Mesendoderm (in vitro differentiated cells): ENCODE results near the gene MROH8.

Experiments used
- DNase-seq: peaks from one replicate; pipeline ENCODE4 v3.0.0; 2013
- H2AK5ac ChIP-seq: 2 replicates; pipeline ENCODE4 v1.6.1; 2013; ENCODE audit warnings: low read length, inconsistent platforms
- H2BK120ac ChIP-seq: 2 replicates; pipeline ENCODE4 v1.6.1; 2013; ENCODE audit warnings: low read depth, mild to moderate bottlenecking, low read length, moderate library complexity, mixed read lengths
- H2BK15ac ChIP-seq: replicated peaks from 2 replicates; pipeline ENCODE4 v1.6.1; 2013; ENCODE audit warnings: low read depth, mild to moderate bottlenecking, moderate library complexity
- H2BK5ac ChIP-seq: 2 replicates; pipeline ENCODE4 v1.6.1; 2013; ENCODE audit warnings: low read length, inconsistent platforms
- H3K18ac ChIP-seq: 2 replicates; pipeline ENCODE4 v1.6.1; 2013; ENCODE audit warnings: mild to moderate bottlenecking, low read length, mixed read lengths
- H3K23ac ChIP-seq: one replicate; pipeline ENCODE4 v1.6.1; 2013; ENCODE audit warnings: low read length
- H3K27ac ChIP-seq: 2 replicates; pipeline ENCODE4 v1.5.1; 2013; ENCODE audit warnings: low read depth, mild to moderate bottlenecking, inconsistent platforms, low read length, moderate library complexity
- H3K27me3 ChIP-seq: 2 replicates; pipeline ENCODE4 v1.6.1; 2013; ENCODE audit warnings: low read length, control low read depth, mild to moderate bottlenecking, inconsistent platforms; ENCODE audit not compliant: insufficient read depth, poor library complexity
- H3K36me3 ChIP-seq: 2 replicates; pipeline ENCODE4 v1.6.1; 2013; ENCODE audit warnings: low read length, inconsistent platforms; ENCODE audit not compliant: control insufficient read depth, insufficient read depth
- H3K4ac ChIP-seq: one replicate; pipeline ENCODE4 v1.6.1; 2013; ENCODE audit warnings: low read depth, mild to moderate bottlenecking, low read length, moderate library complexity
- H3K4me1 ChIP-seq: 2 replicates; pipeline ENCODE4 v1.6.1; 2013; ENCODE audit warnings: low read depth, low read length, inconsistent platforms; ENCODE audit not compliant: control insufficient read depth
- H3K4me2 ChIP-seq: 2 replicates; pipeline ENCODE4 v1.6.1; 2013; ENCODE audit warnings: low read length
- H3K4me3 ChIP-seq: 2 replicates; pipeline ENCODE4 v1.5.1; 2013; ENCODE audit warnings: mild to moderate bottlenecking, low read length
- H3K56ac ChIP-seq: one replicate; pipeline ENCODE4 v1.6.1; 2013; ENCODE audit warnings: low read length
- H3K79me1 ChIP-seq: 2 replicates; pipeline ENCODE4 v1.6.1; 2013; ENCODE audit warnings: low read length, inconsistent platforms
- H3K79me2 ChIP-seq: 2 replicates; pipeline ENCODE4 v1.6.1; 2013; ENCODE audit warnings: mild to moderate bottlenecking, low read length; ENCODE audit not compliant: control insufficient read depth, insufficient read depth
- H3K9ac ChIP-seq: 2 replicates; pipeline ENCODE4 v1.6.1; 2013; ENCODE audit warnings: low read length, inconsistent platforms
- H4K5ac ChIP-seq: one replicate; pipeline ENCODE4 v1.6.1; 2013; ENCODE audit warnings: low read length
- H4K8ac ChIP-seq: one replicate; pipeline ENCODE4 v1.6.1; 2013; ENCODE audit warnings: low read depth, mild to moderate bottlenecking, control low read depth, low read length, moderate library complexity
- WGBS: extraction: QIAGEN DNeasy Blood & Tissue Kit; methylation state at CpG from one replicate; pipeline ENCODE4 v1.1.7; 2013; ENCODE audit warnings: low lambda C conversion rate, missing lambda C conversion rate; ENCODE audit not compliant: insufficient coverage; ENCODE audit errors: extremely low coverage; 5-methylcytosine and 5-hydroxymethylcytosine counted together

The MROH8 gene

DNA sequence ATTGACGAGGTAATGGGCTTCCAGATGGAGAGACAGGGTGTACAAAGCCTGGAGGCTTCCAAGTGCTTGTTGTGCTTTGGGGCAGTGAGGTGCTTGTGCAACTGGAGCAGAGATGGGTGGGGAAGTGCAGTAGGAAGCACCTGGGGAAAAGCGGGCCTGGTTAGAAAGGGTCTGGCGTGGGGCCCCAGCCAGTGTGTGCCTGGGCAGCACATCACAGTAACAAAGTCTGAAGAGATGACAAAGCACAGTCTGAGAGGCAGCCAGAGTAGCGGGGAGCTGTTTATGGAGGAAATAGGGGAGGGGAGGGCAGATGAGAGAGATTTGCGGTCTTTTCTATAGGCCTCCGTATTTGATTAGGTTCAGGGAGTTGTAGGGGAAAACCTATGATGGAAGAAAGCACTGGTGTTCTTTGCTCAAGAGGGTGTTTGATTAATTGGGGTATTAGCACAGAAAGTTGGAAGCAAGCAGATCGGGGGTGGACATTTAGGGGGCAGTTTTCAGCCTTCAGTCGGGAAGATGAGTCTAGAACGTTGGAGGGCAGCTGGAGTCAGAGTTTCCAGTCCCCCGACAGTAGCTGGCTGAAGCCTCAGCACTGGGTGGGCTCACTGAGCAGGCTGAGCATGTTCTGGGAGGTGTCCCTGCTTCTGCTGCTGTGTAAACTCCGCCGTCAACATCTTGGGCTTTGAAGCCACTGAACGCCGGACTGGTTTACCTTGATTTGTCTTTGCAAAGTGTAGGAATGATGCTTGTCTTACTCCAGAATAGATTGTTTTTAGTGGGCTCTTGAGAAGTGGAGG lies 15.5 kb upstream of the MROH8 start:
- H3K79me1 ChIP-seq, result peaks cover 38% of the 10 kb centered on the region
- no peak overlapping the region for H2BK120ac ChIP-seq
- no peak overlapping the region for H2BK15ac ChIP-seq
- DNase-seq, result no peak
- H3K4me3 ChIP-seq, result no peak overlapping the region
- no peak overlapping the region for H3K27ac ChIP-seq
- no peak overlapping the region for H2AK5ac ChIP-seq
- H3K18ac ChIP-seq, result no peak overlapping the region
- H3K4me2 ChIP-seq, result no peak overlapping the region
- WGBS, result no CpG with 5 or more reads among the region's 14 CpGs
- H3K27me3 ChIP-seq, result no peaks in the 10 kb centered on the region
- H3K9ac ChIP-seq, result no peak overlapping the region
- H3K23ac ChIP-seq, result no peak overlapping the region
- no peak overlapping the region for H3K56ac ChIP-seq
- no peaks in the 10 kb centered on the region for H3K4me1 ChIP-seq
- H3K36me3 ChIP-seq, result peaks cover 6% of the 10 kb centered on the region
- H2BK5ac ChIP-seq, result no peak overlapping the region
- no peak overlapping the region for H4K5ac ChIP-seq
- H4K8ac ChIP-seq, result no peak overlapping the region
- peaks cover 56% of the 10 kb centered on the region for H3K79me2 ChIP-seq
- no peak overlapping the region for H3K4ac ChIP-seq

DNA sequence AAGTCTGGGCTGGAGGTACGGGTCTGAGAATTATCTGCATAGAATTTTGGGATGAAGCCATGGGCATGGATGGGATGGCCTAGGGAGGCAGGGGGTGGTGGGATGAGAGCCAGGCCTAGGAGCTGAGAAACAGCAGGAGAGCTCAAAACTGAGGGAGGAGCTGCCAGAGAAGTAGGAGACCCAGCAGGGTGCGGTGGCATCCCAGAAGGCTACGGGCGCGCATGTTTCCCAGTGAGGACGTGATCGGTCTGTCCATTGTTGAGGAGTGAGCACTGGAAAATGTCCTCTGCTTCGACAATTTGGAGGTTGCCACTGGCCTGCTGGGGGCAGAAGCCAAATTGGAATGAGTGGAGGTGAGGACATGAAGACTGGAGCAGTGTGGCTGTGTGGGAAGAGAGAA lies 14.5 kb upstream of the MROH8 start:
- Histone ChIP-seq H3K18ac (no peak overlapping the region), H3K27me3 (no peaks in the 10 kb centered on the region), H2BK5ac (no peak overlapping the region), H3K56ac (no peak overlapping the region), H4K5ac (no peak overlapping the region), H3K23ac (no peak overlapping the region), H3K4me1 (no peaks in the 10 kb centered on the region), H2BK120ac (no peak overlapping the region), H3K4ac (no peak overlapping the region), H3K4me2 (no peak overlapping the region), H3K9ac (no peak overlapping the region), H3K4me3 (no peak overlapping the region), H2BK15ac (no peak overlapping the region), H4K8ac (no peak overlapping the region), H3K79me1 (peaks cover 37% of the 10 kb centered on the region), H3K79me2 (peaks cover 65% of the 10 kb centered on the region), H3K27ac (no peak overlapping the region), H3K36me3 (peaks cover 3% of the 10 kb centered on the region), H2AK5ac (no peak overlapping the region)
- no CpG with 5 or more reads among the region's 8 CpGs for WGBS
- no peak for DNase-seq

DNA sequence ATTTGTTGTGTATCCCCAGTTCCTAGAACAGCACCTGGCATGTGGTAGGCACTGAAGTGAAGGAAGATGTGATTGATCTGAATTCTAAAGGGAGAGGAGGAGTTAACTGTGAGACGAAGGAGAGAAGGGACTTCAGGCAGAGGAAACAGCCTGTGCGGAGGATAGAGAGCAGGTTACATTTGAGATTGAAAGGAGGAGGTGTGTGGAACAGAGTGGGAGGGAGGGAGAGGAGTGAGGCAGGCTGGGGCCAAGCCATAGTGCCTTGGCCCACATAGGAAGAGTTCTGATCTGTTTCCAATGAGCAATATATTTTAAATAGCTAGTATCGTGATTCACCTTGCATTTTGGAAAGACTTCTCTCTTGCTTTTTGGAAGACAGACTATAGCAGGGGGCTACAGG lies 13.9 kb upstream of the MROH8 start:
- no CpG with 5 or more reads among the region's 3 CpGs for WGBS

DNA sequence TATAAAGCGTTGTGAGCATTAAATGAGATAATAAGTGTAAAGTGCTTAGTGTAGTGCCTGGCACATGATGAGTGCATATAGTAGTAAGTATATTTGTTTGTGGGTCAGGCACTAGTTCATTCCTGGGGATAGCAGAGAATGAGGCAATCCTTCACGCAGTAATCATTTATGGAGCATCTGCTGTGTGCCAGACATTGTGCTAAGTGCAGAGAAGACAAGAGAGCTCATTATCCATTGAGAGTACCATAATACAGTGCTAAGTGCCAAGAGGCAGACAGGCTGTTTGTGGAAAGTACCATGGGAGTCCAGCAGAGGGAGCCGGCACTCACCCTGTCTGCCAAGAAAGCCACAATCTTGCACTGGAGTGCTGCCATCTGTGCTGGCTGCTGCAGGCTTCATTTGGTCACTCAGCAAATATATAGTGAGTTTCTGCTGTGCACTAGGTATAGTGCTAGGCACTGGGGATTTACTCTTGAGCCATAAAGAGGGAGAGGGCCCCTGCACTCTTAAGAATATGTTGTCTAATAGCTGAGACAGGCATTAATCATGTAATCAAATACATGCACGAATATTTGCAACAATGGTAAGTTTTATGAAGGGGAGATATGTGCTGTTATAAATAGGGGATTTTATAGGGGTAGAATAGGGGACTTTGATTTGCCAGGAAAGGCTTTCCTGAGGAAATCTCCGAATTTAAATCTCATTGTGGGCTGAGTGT lies 12.9 kb upstream of the MROH8 start:
- no peak overlapping the region for H2AK5ac ChIP-seq
- no peak overlapping the region for H3K56ac ChIP-seq
- no peak overlapping the region for H4K5ac ChIP-seq
- no peak overlapping the region for H3K27ac ChIP-seq
- H3K4me2 ChIP-seq, result no peak overlapping the region
- H3K4me3 ChIP-seq, result no peak overlapping the region
- H2BK120ac ChIP-seq, result no peak overlapping the region
- no peak overlapping the region for H3K18ac ChIP-seq
- H3K23ac ChIP-seq, result no peak overlapping the region
- DNase-seq, result peak; percentile 77
- H3K27me3 ChIP-seq, result no peaks in the 10 kb centered on the region
- H3K79me1 ChIP-seq, result peaks cover 30% of the 10 kb centered on the region
- no peak overlapping the region for H4K8ac ChIP-seq
- H3K36me3 ChIP-seq, result peaks cover 3% of the 10 kb centered on the region
- H3K9ac ChIP-seq, result no peak overlapping the region
- 100% methylated on average over 1 of the region's 5 CpGs for WGBS
- no peak overlapping the region for H2BK15ac ChIP-seq
- H3K4ac ChIP-seq, result no peak overlapping the region
- H3K4me1 ChIP-seq, result no peaks in the 10 kb centered on the region
- peaks cover 65% of the 10 kb centered on the region for H3K79me2 ChIP-seq
- H2BK5ac ChIP-seq, result no peak overlapping the region

More for the DNA sequence above, 13.9 kb upstream of the MROH8 start:
- H3K4ac ChIP-seq, result no peak overlapping the region
- no peak overlapping the region for H3K56ac ChIP-seq
- H3K27me3 ChIP-seq, result no peaks in the 10 kb centered on the region
- no peak for DNase-seq
- H3K27ac ChIP-seq, result no peak overlapping the region
- H4K5ac ChIP-seq, result no peak overlapping the region
- H3K18ac ChIP-seq, result no peak overlapping the region
- no peak overlapping the region for H3K9ac ChIP-seq
- no peak overlapping the region for H4K8ac ChIP-seq
- H3K4me3 ChIP-seq, result no peak overlapping the region
- no peak overlapping the region for H2BK15ac ChIP-seq
- H3K4me2 ChIP-seq, result no peak overlapping the region
- peaks cover 36% of the 10 kb centered on the region for H3K79me1 ChIP-seq
- H2BK120ac ChIP-seq, result no peak overlapping the region
- H3K4me1 ChIP-seq, result no peaks in the 10 kb centered on the region
- peaks cover 70% of the 10 kb centered on the region for H3K79me2 ChIP-seq
- no peak overlapping the region for H2AK5ac ChIP-seq
- H3K23ac ChIP-seq, result no peak overlapping the region
- no peak overlapping the region for H2BK5ac ChIP-seq
- H3K36me3 ChIP-seq, result peaks cover 3% of the 10 kb centered on the region

DNA sequence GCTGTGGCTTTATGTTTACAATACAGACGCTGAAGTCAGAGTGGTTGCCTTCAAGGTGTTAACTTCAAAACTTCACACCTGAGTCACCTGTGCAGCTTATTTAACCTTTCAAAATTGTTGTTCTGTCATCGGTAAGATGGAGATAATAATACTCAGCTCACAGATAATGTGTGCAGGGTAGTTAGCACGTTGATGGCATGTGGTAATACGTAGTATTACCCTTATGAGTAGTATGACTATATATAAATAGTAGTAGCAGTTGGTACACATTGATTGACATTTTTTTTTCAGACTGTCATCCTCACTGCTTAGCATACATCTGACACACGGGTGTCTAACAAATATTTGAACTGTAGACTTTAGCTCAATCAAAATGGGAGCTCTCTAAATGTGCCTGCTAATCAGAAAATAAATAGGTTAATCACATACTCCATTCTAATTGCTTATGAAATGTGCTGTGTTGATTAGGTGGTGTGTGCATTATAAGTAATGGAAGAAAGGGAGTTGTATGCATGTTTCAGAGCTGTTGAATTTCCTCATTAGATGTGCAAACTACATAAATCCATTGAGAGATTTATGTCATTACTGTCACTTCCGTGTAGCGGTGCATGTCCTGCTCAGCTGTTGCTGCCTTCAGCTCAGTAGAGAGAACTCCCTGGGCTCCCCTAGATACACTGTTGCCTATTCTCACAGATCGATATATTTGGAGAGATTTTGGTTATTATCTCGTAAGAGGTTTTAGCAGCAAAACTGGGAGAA lies 11.2 kb upstream of the MROH8 start:
- Histone ChIP-seq H2AK5ac (no peak overlapping the region), H2BK120ac (no peak overlapping the region), H3K4me2 (no peak overlapping the region), H4K8ac (no peak overlapping the region), H3K56ac (no peak overlapping the region), H3K4ac (no peak overlapping the region), H2BK5ac (no peak overlapping the region), H3K18ac (no peak overlapping the region), H3K4me3 (no peak overlapping the region), H3K79me2 (peaks cover 62% of the 10 kb centered on the region), H4K5ac (no peak overlapping the region), H3K4me1 (no peaks in the 10 kb centered on the region), H3K9ac (no peak overlapping the region), H2BK15ac (no peak overlapping the region), H3K36me3 (peaks cover 7% of the 10 kb centered on the region), H3K23ac (no peak overlapping the region), H3K27ac (no peak overlapping the region), H3K27me3 (no peaks in the 10 kb centered on the region), H3K79me1 (peaks cover 23% of the 10 kb centered on the region)
- WGBS, result no CpG with 5 or more reads among the region's 9 CpGs
- DNase-seq, result no peak
